GM19240 (cell line): Measurements from ENCODE around the gene ORC5.
"Not testable (repeated sequence)": the region's sequence is repeated elsewhere in the genome, so short reads cannot be mapped to it uniquely, and the experiment has no call there.

Experiments
- DNase-seq: peaks from one replicate; pipeline ENCODE4 v3.0.0; 2011; ENCODE audit warnings: low spot score; ENCODE audit not compliant: insufficient read length

The ORC5 gene

DNA sequence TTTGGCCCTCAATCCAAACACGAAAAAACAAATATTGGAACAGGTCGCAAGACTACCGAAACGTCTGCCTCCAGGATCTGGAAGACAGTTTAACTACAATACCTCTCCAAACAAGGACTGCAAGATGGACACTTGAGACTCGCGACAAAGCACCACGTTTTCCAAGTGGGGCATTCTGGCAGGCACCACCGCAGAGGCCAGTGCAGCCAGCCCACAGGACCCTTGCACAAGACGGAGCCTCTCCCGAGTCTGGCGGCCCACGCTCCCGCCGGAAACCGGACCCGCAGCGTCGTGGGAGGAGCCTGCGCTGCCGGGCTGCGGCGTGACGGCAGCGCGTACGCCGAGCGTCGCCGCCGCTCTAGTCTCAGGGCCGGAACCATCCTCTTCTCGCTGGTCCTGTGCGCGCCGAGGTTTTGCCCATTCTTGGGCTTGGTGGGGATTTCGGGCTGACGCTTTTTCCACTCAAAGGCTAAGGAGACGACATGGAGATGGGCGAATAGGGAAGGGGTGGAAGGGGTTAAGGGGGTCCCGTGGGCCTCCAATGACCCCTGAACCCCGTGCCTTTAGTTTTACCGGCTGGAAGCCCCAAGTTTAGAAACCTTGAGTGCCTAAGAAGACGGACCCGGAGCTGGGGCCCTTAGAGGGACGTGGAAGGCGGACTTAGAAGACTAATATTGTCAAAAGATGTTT, at the start of gene ORC5:
Gene ORC5 (minus strand): TSS at position 283 of the 690 bp plus-strand sequence. CDS start 109 bp downstream, at position 174.
- DNase-seq, result peak; percentile 77

DNA sequence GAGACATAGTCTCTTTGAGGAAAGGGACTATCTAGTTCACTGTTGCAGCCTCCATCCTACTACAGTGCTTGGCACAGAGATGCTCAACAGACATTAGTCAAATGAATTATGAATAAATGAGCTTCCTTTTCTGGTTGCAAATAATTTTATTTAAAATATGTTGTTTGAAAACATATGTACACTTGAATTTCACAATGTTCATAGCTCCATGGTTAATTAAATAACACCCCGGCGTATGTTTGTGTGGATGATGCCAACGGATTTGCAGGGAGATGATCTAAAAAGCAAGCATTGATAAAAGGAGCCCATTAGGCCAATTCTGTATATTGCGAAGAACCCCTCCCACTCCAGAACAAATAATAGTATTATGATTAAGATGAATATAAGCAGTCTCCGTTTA, 47.8 kb upstream of the ORC5 start:
- DNase-seq, result no peak

DNA sequence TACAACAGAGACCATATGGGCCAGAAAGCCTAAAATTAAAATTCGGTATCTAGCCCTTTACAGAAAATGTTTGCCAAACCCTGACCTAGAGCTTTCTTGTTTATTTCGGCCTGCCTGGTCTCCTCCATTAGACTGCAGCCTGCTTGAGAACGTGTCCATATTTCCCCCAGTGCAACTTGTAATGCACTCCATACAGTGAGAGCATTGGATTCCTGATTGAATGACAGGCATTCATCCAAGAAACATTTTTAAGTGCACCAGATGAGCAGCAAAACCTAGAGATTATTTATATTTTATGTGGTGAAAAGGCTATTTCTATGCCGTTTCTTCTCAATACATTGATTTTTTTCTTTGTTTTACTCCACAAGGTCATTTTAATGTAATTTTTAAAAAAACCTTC, 47.4 kb upstream of the ORC5 start:
- DNase-seq, result no peak

DNA sequence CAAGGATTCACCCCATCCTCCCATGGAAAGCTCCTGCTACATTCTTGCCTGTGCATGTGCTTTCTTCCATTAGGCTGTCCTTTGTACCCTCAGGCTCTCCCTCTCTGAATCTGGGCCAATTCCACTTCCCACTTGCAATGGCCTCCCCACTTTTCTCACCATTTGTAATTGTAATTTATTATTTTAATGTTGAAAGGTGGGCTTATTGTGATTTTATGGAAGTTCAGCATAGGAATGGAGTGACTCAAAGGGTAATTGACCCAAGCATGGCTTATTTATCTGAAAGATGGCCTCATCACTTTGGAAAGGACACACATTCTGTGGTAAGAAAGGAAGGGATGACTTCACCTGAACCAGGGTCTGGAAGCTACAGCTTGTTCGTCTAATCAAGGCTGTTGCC, 46.9 kb upstream of the ORC5 start:
- DNase-seq, result no peak

DNA sequence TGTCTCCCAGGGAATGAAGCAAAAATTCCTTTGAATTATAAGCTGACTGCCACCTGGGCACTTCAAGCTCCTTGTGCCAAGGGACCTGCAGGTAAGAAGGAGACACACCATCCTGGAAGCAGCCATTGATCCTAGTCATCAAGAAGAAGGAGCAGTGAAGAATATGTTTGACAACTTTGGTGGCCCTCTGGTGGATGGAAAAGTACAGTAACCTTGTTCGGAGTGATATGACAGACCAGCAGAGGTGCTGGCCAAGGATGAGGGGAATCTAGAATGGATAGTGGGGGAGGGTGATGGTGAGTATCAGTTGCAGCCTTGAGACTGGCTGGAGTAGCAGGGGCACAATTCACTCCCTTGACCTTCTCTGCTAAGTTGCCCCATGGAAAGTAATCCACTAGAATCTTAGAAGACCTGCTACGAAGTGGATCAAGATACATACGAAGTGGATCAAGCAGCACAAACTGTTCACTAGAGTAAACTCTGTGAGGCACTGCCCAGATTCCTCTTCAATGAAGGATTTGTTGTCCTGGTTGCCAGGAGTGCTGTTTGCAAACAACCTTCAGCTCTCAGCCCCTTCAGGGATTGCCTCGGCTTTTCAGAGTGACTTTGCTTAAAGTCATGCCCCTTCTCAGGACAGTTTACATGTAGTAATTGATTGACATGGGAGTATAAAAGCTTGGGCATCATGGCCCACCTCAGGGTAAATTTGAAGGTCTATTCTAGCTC, 44.8 kb upstream of the ORC5 start:
- no peak for DNase-seq

DNA sequence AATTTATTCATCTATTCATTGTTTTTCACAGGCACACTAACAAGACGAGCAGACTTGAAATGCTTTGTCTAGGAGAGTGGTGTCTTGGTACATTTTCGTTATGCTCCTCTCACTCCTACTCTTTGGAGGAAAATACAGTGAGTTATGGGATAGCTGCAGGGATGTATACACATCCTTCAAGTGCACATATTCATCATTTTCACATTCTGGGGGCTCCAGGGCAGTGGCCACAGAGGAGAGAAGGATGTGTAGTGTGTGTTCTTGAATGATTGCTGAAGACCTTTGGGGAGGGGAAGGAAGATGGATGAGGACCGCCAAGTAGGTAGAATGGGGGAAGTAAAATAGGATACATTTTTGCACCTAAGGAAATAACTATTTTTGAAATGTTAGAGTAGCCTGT, 34.8 kb upstream of the ORC5 start:
- no peak for DNase-seq

DNA sequence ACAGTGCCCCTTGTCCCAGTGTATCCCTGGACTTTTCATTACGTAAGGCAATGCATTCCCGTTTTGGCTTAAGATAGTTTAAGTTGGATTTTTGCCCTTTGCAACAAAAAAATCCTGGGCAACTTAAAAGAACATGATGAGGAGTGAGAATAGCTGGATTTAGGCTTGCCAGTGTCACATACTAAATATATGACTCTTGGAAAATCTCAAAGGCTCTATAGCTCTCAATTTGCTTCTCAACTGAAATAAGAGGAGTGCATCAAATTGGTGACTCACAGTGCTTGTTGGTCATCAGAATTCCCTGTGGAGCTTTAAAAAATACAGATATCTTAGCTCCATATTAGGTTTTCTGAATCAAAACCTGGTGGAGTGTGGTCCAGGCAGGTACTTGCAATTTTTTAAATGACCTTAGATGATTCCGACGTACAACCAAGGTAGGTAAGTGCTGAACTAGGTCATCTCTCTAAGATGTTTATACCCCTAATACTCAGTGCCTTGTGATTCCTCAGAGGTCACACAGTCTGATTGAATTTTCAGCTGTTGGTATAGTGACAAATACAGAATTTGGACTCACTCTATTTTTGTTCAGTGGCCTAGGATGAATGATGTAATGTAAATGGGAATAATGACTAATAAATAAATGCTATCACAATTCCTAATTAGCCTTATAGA, 33.9 kb upstream of the ORC5 start:
- DNase-seq, result no peak

DNA sequence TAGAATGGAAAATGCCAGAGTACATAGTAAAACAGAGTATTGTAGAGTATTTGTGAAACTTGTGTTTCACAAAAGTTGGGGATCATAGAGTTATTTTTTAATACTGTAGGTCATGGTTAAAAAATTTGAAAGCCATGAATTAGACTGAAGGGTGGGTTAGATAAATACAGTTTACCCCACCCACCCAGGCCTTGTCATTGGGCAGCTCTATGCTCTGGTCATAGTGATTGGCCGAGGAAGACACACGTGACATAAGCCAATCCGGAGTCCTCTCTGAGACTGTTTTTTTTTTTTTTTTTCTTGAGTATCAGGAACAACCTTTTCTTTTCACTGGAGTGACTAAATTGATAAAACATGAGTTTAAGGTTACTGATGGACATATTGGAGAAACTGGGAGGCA, 33.3 kb upstream of the ORC5 start:
- no peak for DNase-seq

DNA sequence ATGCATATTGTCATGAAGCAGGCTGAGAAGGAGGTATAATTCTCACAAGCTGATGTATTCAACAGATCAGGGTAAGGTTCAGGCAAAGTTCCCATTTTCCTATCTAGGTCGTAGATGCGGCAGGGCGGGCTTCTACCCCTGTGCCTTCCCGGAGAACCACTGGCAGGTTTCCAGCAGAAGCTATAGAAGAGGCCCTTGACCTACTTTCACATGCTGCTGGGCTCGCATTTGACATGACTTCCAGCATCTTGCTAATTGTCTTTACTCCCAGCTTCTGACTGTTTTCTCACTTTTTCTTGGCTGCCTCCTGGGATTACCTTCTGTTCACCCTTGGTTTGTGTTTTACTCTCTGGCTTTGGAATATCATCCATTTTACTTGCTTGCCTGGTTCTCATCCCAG, 32.6 kb upstream of the ORC5 start:
- DNase-seq, result no peak

DNA sequence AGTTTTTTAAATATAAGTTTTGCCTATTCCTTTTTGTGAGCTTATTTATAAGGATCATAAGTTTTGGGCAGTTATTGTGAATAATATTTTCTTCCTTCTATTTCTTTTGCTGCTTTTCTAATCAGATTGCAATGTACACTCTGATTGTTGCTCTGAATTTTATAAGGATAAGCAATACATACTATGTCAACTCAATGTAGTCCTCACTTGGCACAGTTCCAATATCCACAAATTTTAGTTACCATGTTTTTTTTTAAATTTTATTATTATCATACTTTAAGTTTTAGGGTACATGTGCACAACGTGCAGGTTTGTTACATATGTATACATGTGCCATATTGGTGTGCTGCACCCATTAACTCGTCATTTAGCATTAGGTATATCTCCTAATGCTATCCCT, 27.2 kb upstream of the ORC5 start:
- DNase-seq, result not testable (repeated sequence)

DNA sequence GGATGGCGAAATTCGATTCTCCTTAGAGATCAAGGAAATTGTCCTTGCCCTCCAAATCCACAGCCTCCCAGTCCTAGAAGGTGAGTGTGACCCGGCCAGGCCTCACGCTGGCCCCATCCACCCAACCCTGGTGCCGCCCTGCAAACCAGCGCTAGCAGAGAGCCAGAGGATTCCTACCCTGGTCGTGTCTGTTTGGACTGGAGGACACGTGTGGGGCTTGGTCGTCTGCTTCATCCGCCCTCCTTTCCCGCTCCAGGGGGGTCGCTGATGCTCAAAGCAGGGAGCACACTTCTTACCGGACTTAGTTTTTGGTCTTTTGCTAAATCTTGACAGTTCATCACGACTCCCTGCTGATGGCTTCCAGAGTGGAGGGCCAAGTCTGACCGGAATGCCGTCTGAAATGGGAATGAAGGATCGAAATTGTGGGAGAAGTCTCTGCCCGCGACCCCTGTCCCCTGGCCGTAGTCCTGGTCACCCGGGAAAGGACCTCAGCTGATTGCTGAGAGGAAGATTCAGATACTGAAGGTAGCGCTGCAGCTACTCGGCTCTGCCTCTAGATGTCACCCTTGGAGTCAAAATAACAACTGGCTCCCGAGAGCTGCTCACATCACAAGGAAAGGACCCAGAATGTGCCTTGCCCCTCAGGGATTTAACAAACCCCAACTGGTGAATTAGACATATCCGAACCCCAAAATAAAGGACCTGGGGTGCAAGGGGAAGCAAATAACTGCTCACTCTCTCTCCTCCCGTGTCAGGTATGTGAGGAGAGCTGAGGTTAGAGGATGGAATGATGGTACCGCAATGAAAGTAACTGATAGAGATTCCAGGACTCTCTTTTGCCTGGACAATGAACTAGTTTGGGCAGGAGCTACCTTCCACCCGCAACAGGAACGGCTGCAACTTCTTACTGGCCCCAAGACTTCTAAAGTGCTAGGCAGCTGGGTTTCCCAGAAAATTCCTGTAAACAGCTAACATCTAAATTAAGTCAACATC, 23.5 kb upstream of the ORC5 start:
- peak; percentile 23 for DNase-seq

DNA sequence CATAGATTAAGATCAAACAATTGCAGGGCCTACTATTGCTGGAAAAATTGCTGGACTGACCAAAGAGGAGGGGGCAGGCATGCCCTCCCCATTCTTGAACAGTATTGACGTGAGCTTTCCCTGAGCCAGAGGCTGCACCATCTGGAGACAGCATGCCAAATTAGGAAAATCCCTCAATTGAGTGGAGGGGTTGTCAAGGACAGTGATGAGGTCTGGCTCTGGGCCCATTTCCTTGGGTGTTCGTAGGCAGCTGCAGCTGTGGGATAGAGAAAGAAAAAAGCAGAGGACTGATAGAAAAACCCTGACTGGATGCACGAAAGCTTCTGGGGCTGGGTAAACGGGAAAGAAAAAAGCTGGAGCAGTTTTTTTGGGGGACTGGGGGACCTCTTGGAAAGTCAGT, 22.8 kb upstream of the ORC5 start:
- no peak for DNase-seq

DNA sequence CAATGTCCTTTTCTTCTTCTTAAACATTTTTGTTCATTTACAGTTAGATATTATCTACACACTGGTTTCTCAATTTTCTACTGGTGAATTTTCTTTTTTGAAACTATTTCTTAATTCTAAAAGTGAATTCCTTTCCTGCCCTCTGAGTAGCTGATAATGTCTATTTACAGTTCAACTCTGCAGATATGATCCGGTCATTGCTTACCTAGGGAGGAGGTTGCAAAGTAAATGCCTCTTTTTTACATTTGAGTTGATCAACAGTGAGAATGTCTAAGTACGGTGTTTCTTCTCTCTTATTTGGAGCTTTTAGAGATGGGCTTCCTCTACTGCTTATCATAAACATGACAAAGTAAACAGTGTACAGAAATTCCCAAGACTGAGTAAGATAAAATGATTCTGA, 20.6 kb upstream of the ORC5 start:
- no peak for DNase-seq

DNA sequence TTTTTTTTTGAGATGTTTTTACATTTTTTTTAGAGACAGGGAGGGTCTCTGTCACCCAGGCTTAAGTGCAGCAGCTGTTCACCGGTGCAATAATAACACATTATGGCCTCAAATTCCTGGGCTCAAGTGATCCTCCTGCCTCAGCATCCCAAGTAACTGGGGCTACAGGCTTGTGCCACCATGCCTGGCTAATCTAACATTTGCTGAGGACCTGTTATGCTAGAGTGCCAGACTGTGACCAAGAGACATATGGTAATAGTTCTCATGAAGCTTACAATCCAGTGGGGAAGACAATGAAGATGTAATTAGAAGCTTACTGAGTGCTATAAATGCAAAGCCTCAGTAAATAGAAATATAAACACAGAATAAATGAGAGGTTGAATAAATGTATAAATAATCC, 17.6 kb upstream of the ORC5 start:
- DNase-seq, result no peak

DNA sequence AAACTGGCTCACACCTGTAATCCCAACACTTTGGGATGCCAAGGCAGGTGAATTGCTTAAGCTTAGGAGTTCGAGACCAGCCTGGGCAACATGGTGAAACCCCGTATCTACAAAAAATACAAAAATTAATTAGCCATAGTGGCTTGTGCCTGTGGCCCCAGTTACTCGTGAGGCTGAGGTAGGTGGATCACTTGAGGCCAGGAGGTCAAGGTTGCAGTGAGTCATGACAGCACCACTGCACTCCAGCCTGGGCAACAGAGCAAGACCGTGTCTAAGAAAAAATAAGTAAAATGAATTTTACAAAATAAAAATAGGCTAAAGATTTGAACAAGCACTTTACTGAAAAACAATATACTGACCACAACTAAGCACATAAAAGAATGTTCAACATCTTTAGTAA, 9.8 kb upstream of the ORC5 start:
- no peak for DNase-seq

DNA sequence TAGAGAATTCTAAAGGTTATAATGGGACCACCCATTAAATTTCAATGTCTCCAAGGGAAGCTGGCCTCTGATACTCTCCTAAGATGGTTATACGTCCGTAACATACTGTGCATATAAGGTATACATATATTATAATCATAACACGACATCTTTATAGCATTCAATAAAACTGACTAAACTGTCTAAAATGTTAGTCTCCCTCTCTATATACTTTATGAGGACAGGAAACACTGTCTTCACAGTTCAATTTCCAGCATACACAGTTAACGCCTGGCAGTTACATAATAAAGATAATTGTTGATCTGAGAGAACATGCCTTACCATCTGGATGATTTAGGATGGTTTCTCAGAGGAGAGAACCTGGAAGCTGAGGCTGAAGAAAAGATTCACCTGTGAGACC, 1.2 kb upstream of the ORC5 start:
- DNase-seq, result no peak

DNA sequence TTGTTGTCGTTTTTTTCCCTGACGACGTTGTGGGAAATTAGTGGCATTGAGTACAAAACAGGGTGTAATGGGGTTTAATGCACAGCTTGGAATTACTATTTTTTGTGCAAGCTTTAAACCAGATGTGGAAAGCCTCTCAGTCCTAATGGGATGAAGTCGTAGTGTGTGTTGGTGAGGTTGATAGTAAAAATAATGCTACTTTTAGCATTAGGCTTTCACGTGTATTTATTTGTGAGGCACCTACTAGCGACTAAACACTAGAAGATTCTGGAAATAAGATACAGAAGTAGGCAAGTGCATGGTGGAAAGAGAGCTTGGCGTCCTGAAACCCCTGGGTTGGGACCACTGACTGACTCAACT, 588 bp upstream of the ORC5 start:
- DNase-seq, result no peak

DNA sequence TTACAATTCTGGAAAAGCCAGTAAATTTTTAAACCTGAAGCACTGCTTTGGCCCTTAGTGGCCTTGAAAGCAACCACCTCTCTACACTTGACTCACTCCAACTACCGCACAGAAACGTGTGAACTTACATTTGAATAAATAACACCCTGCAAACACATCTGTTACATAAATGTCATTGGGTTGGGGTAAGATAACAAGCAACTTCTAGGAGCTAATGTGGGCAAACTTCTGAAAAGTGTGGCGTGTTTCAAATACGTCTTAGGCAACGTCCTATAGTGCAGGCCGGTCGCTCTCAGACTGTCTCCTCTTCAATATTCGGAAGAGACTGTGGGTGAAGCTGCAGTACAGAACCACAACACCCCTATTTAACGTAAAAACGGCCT, 474 bp downstream of the ORC5 start:
- DNase-seq, result no peak

DNA sequence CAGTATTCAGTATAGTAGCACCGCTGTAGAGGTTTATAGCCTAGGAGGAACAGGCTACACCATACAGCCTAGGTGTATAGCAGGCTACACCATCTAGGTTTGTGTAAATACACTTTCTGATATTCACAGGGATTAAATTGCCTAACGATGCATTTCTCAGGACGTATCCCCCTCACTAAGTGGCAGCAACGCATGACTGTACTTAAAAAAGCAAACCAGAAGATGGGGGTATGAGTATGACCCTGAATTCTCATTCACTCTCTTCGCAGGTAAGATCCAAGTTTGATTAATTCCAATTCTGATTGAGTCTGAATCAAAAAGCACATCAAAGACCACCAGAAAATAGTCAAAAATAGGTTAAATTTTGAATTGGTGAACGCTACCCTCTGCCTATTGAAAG, 972 bp downstream of the ORC5 start:
- no peak for DNase-seq

DNA sequence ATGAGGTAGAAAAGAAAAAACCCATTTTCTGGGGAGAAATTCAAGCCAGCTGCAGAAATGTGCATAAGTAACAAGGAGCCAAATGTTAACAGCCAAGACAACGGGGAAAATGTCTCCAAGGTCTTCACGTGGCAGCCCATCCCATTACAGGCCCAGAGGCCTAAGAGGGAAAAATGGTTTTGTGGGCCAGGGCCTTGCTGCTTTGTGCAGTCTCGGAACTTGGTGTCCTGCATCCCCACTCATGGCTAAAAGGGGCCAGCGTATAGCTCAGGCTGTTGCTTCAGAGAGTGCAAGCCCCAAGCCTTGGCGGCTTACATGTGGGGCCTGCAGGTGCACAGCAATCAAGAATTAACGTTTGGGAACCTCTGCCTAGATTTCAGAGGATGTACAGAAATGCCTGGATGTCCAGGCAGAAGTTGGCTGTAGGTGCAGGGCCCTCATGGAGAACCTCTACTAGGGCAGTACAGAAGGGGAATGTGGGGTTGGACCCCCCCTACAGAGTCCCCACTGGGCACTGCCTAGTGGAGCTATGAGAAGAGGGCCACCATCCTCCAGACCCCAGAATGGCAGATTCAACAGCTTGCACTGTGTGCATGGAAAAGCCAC, 9.0 kb downstream of the ORC5 start:
- no peak for DNase-seq

DNA sequence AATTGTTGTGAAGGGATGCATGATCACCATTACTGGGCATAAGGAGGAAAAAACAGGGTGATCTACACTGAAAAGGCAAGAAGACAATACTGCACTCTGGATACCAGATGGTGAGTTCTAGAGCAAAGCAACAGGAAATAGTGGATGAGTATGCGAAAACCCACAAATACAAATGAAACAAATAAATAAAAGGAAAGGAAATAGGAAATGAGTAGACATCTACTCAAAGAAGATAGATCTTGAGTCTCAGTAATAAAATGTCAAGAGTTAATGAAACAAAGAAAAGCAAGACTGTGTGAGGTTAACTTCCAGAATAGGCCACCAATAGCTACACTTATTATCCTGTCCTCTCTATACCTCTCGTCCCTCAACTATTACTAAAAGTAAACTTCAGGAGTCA, 11.7 kb downstream of the ORC5 start:
- DNase-seq, result no peak
